Loucy (cell line): Measurements from ENCODE around the gene POU2F3.
A peak's percentile ranks its signal among the peaks of the same experiment; 100 is the strongest.

Experiments
- H2AFZ ChIP-seq: fragments of 200-600 bp; sonication (generic); 2 replicates; pipeline ENCODE4 v1.6.0; 2016; ENCODE audit warnings: antibody characterized with exemption, mild to moderate bottlenecking, low read length, moderate library complexity
- H3F3A ChIP-seq: fragments of 200-600 bp; 2 replicates; pipeline ENCODE4 v1.6.0; 2016; ENCODE audit warnings: antibody characterized with exemption, low read depth, mild to moderate bottlenecking
- H3K27me3 ChIP-seq: fragments of 200-600 bp; sonication (generic); 2 replicates; pipeline ENCODE4 v1.6.1; 2014; ENCODE audit warnings: low read length, mild to moderate bottlenecking; ENCODE audit not compliant: insufficient read depth, poor library complexity, severe bottlenecking
- H3K36me3 ChIP-seq: fragments of 200-600 bp; sonication (generic); 2 replicates; pipeline ENCODE4 v1.6.1; 2016; ENCODE audit warnings: low read length; ENCODE audit not compliant: insufficient read depth
- H3K4me1 ChIP-seq: fragments of 200-600 bp; sonication (generic); 2 replicates; pipeline ENCODE4 v1.5.1; 2014; ENCODE audit warnings: low read length, mild to moderate bottlenecking; ENCODE audit not compliant: insufficient read depth, poor library complexity, severe bottlenecking
- H3K4me2 ChIP-seq: fragments of 200-600 bp; sonication (generic); 2 replicates; pipeline ENCODE4 v1.6.0; 2014; ENCODE audit warnings: antibody characterized with exemption, low read length, low read depth, mild to moderate bottlenecking; ENCODE audit not compliant: poor library complexity, severe bottlenecking
- H3K4me3 ChIP-seq: fragments of 200-600 bp; sonication (generic); 2 replicates; pipeline ENCODE4 v1.5.1; 2014; ENCODE audit warnings: low read length, mild to moderate bottlenecking, mixed read lengths; ENCODE audit not compliant: poor library complexity, severe bottlenecking
- H3K79me2 ChIP-seq: fragments of 200-600 bp; sonication (generic); 2 replicates; pipeline ENCODE4 v1.6.1; 2014; ENCODE audit warnings: low read length; ENCODE audit not compliant: insufficient read depth
- H3K9ac ChIP-seq: fragments of 200-600 bp; sonication (generic); 2 replicates; pipeline ENCODE4 v1.6.0; 2014; ENCODE audit warnings: mild to moderate bottlenecking, low read depth, low read length, moderate library complexity; ENCODE audit not compliant: poor library complexity, severe bottlenecking
- H3K9me2 ChIP-seq: fragments of 200-600 bp; sonication (generic); replicated peaks from 2 replicates; pipeline ENCODE4 v1.6.1; 2016; ENCODE audit warnings: low read depth, low read length, mixed read lengths
- H3K9me3 ChIP-seq: fragments of 200-600 bp; sonication (generic); 2 replicates; pipeline ENCODE4 v1.6.1; 2014; ENCODE audit warnings: mild to moderate bottlenecking, antibody characterized with exemption, low read length, low read depth; ENCODE audit not compliant: insufficient read depth
- H4K20me1 ChIP-seq: fragments of 200-600 bp; sonication (generic); 2 replicates; pipeline ENCODE4 v1.6.0; 2014; ENCODE audit warnings: antibody characterized with exemption, low read length, mild to moderate bottlenecking; ENCODE audit not compliant: insufficient read depth, poor library complexity, severe bottlenecking
- EZH2phosphoT487 ChIP-seq: fragments of 200-600 bp; IDR thresholded peaks from 2 replicates; pipeline ENCODE4 v1.6.1; 2018; ENCODE audit warnings: antibody characterized with exemption, mild to moderate bottlenecking, moderate library complexity, borderline replicate concordance
- TF ChIP-seq, protein P1 (sequence below): fragments of 200-600 bp; sonication (generic); conservative IDR thresholded peaks from 2 replicates; pipeline ENCODE4 v1.5.1; 2014; ENCODE audit warnings: mild to moderate bottlenecking, antibody characterized with exemption, low read length

Gene POU2F3

DNA sequence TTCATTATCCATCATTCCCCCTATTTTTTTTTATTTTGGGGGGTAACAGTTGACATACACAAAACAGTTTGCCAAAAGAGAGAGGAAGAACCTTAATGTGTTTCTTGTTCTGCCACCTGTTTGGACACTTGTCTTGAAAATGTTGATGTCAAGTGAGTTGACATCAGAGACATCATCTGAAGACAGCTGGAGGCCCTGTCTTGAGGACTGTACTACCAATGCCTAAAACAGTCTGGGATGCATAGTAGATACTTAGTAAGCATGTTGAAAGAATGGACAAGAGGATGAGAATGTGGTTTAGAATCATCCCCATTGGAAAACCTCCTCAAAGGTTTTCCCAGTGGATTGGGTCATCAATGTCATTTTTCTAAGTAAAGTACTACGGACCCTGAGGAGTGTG is 93.9 kb downstream of the POU2F3 start:
- Histone ChIP-seq H3K27me3 (peaks cover 40% of the 10 kb centered on the region), H3K4me2 (no peak overlapping the region)
- TF ChIP-seq, protein P1, sequence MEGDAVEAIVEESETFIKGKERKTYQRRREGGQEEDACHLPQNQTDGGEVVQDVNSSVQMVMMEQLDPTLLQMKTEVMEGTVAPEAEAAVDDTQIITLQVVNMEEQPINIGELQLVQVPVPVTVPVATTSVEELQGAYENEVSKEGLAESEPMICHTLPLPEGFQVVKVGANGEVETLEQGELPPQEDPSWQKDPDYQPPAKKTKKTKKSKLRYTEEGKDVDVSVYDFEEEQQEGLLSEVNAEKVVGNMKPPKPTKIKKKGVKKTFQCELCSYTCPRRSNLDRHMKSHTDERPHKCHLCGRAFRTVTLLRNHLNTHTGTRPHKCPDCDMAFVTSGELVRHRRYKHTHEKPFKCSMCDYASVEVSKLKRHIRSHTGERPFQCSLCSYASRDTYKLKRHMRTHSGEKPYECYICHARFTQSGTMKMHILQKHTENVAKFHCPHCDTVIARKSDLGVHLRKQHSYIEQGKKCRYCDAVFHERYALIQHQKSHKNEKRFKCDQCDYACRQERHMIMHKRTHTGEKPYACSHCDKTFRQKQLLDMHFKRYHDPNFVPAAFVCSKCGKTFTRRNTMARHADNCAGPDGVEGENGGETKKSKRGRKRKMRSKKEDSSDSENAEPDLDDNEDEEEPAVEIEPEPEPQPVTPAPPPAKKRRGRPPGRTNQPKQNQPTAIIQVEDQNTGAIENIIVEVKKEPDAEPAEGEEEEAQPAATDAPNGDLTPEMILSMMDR: no peak
- TF ChIP-seq EZH2phosphoT487: no peak

GRCh38 chr11:120334332-120334731 is 94.4 kb downstream of the POU2F3 start:
- Histone ChIP-seq H3K36me3 (no peaks in the 10 kb centered on the region), H3K4me3 (no peak overlapping the region), H3K4me2 (no peak overlapping the region), H3K9me2 (no peaks in the 10 kb centered on the region), H3K79me2 (no peaks in the 10 kb centered on the region), H3K9ac (no peak overlapping the region), H2AFZ (no peak overlapping the region), H3K4me1 (no peaks in the 10 kb centered on the region), H3K27me3 (peaks cover 46% of the 10 kb centered on the region), H3F3A (no peaks in the 10 kb centered on the region), H4K20me1 (no peaks in the 10 kb centered on the region), H3K9me3 (no peaks in the 10 kb centered on the region)
- TF ChIP-seq, protein P1: no peak
- TF ChIP-seq EZH2phosphoT487: no peak

More for the DNA sequence above, 93.9 kb downstream of the POU2F3 start:
- Histone ChIP-seq H2AFZ (no peak overlapping the region), H3K4me1 (no peaks in the 10 kb centered on the region), H3K4me3 (no peak overlapping the region), H3K9ac (no peak overlapping the region), H3K9me2 (no peaks in the 10 kb centered on the region), H4K20me1 (no peaks in the 10 kb centered on the region), H3F3A (no peaks in the 10 kb centered on the region), H3K9me3 (no peaks in the 10 kb centered on the region), H3K79me2 (no peaks in the 10 kb centered on the region), H3K36me3 (no peaks in the 10 kb centered on the region)

- no peaks in the 10 kb centered on the region for H3K9me3 ChIP-seq
Measured at GRCh38 chr11:120334894-120335462, 95.0 kb downstream of the POU2F3 start.

More at GRCh38 chr11:120334894-120335462, 95.0 kb downstream of the POU2F3 start:
- Histone ChIP-seq H3K9ac (no peak overlapping the region), H3K4me3 (no peak overlapping the region), H3F3A (no peaks in the 10 kb centered on the region), H3K36me3 (no peaks in the 10 kb centered on the region), H3K79me2 (no peaks in the 10 kb centered on the region), H2AFZ (no peak overlapping the region), H3K9me2 (no peaks in the 10 kb centered on the region), H4K20me1 (no peaks in the 10 kb centered on the region), H3K4me2 (no peak overlapping the region), H3K4me1 (no peaks in the 10 kb centered on the region), H3K27me3 (peaks cover 52% of the 10 kb centered on the region)
- TF ChIP-seq EZH2phosphoT487: no peak
- TF ChIP-seq, protein P1: peak; percentile 60
